Fibroblast of lung (primary cell): ENCODE measurements around the gene TOLLIP.

Source experiments
- EZH2 ChIP-seq: IDR thresholded peaks from 2 replicates; pipeline ENCODE4 v1.5.1; 2012; ENCODE audit warnings: low read length, control low read depth, mild to moderate bottlenecking; ENCODE audit errors: missing control alignments
- TF ChIP-seq, protein P1 (sequence below), 2 donors: IDR thresholded peaks in 1 of 2; conservative IDR thresholded peaks in 1 of 2; 1 replicate in 1 of 2; 2 replicates in 1 of 2; pipeline ENCODE4 v1.5.1; 2011 to 2012; ENCODE audit warnings: low read length in 2 of 2, control low read depth in 1 of 2, inconsistent platforms in 1 of 2, low read depth in 1 of 2, mild to moderate bottlenecking in 1 of 2

GRCh38 chr11:1326435-1327063 is 17.1 kb upstream of the TOLLIP start:
- TF ChIP-seq, protein P1, sequence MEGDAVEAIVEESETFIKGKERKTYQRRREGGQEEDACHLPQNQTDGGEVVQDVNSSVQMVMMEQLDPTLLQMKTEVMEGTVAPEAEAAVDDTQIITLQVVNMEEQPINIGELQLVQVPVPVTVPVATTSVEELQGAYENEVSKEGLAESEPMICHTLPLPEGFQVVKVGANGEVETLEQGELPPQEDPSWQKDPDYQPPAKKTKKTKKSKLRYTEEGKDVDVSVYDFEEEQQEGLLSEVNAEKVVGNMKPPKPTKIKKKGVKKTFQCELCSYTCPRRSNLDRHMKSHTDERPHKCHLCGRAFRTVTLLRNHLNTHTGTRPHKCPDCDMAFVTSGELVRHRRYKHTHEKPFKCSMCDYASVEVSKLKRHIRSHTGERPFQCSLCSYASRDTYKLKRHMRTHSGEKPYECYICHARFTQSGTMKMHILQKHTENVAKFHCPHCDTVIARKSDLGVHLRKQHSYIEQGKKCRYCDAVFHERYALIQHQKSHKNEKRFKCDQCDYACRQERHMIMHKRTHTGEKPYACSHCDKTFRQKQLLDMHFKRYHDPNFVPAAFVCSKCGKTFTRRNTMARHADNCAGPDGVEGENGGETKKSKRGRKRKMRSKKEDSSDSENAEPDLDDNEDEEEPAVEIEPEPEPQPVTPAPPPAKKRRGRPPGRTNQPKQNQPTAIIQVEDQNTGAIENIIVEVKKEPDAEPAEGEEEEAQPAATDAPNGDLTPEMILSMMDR (conservative IDR thresholded peaks at IDR 0.05 in 1 of 2, IDR thresholded peaks at IDR 0.05 in 1 of 2; ENCODE audit: low read depth in 1 of 2, low read length in 2 of 2): no peak
- TF ChIP-seq EZH2: no peak
